SK-N-SH treated with all-trans-retinoic acid at 6 μM for 48 hours (cell line): ENCODE results near the gene ACOT6.

Experiments used
- ARNTL ChIP-seq: fragments of 450-650 bp; formaldehyde crosslinking; IDR thresholded peaks from 2 replicates; pipeline ENCODE4 v1.5.0; 2020; ENCODE audit warnings: low read depth, mild to moderate bottlenecking, moderate library complexity, borderline replicate concordance
- BACH2 ChIP-seq: fragments of 250-450 bp; sonication (Bioruptor Pico); IDR thresholded peaks from 2 replicates; pipeline ENCODE4 v1.9.0; 2021; ENCODE audit warnings: mild to moderate bottlenecking, borderline replicate concordance
- CSDC2 ChIP-seq: fragments of 250-450 bp; sonication (Bioruptor Pico); IDR thresholded peaks from 2 replicates; pipeline ENCODE4 v1.5.0; 2020; ENCODE audit warnings: mild to moderate bottlenecking, moderate library complexity
- GLIS3 ChIP-seq: fragments of 250-450 bp; sonication (Bioruptor Pico); IDR thresholded peaks from 2 replicates; pipeline ENCODE4 v1.5.0; 2020; ENCODE audit warnings: mild to moderate bottlenecking, moderate library complexity
- TCF4 ChIP-seq: fragments of 250-450 bp; sonication (Bioruptor Pico); IDR thresholded peaks from 2 replicates; pipeline ENCODE4 v1.8.0; 2021; ENCODE audit warnings: mild to moderate bottlenecking, moderate library complexity, borderline replicate concordance
- ZC3H10 ChIP-seq: fragments of 250-450 bp; sonication (Bioruptor Pico); IDR thresholded peaks from 2 replicates; pipeline ENCODE4 v1.5.1; 2021; ENCODE audit warnings: mild to moderate bottlenecking, moderate library complexity
- ZFP3 ChIP-seq: fragments of 250-450 bp; sonication (Bioruptor Pico); IDR thresholded peaks from 2 replicates; pipeline ENCODE4 v1.5.0; 2020; ENCODE audit warnings: mild to moderate bottlenecking, moderate library complexity
- ZFP30 ChIP-seq: fragments of 450-650 bp; formaldehyde crosslinking; IDR thresholded peaks from 2 replicates; pipeline ENCODE4 v1.5.0; 2022; ENCODE audit warnings: mild to moderate bottlenecking, moderate library complexity
- TF ChIP-seq, protein P1 (sequence below): fragments of 250-450 bp; sonication (Bioruptor Pico); IDR thresholded peaks from 2 replicates; pipeline ENCODE4 v1.8.0; 2020; ENCODE audit warnings: mild to moderate bottlenecking, moderate library complexity, borderline replicate concordance
- TF ChIP-seq, protein P2 (sequence below): fragments of 250-450 bp; sonication (Bioruptor Pico); IDR thresholded peaks from 2 replicates; pipeline ENCODE4 v1.5.0; 2020; ENCODE audit warnings: mild to moderate bottlenecking, moderate library complexity

DNA sequence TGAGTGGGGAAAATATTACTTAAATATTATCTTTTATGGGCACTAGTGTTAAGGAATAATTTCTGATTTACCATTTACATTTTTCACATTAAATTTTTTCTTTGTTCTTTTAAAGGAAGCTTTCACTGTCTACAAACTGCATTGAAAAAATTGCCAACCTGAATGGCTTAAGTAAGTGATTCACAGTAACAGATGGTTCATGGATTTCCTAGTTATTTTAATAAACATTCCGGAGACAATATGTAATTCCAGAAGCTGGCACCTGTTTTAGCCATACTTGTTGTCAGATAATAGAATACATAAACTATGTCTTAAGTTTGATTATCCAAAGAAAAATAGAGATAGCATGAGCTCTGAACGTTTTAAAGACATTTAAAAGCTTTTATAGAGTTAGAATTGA lies 49.6 kb downstream of the ACOT6 start:
- TF ChIP-seq ARNTL (CRISPR knock-in tag) (no peak), GLIS3 (no peak), BACH2 (CRISPR knock-in tag) (no peak), ZFP30 (CRISPR knock-in tag) (no peak), TCF4 (CRISPR knock-in tag) (no peak), ZFP3 (CRISPR knock-in tag) (no peak), ZC3H10 (no peak), CSDC2 (no peak)
- TF ChIP-seq, protein P1, sequence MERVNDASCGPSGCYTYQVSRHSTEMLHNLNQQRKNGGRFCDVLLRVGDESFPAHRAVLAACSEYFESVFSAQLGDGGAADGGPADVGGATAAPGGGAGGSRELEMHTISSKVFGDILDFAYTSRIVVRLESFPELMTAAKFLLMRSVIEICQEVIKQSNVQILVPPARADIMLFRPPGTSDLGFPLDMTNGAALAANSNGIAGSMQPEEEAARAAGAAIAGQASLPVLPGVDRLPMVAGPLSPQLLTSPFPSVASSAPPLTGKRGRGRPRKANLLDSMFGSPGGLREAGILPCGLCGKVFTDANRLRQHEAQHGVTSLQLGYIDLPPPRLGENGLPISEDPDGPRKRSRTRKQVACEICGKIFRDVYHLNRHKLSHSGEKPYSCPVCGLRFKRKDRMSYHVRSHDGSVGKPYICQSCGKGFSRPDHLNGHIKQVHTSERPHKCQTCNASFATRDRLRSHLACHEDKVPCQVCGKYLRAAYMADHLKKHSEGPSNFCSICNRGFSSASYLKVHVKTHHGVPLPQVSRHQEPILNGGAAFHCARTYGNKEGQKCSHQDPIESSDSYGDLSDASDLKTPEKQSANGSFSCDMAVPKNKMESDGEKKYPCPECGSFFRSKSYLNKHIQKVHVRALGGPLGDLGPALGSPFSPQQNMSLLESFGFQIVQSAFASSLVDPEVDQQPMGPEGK (CRISPR knock-in tag): no peak
- TF ChIP-seq, protein P2, sequence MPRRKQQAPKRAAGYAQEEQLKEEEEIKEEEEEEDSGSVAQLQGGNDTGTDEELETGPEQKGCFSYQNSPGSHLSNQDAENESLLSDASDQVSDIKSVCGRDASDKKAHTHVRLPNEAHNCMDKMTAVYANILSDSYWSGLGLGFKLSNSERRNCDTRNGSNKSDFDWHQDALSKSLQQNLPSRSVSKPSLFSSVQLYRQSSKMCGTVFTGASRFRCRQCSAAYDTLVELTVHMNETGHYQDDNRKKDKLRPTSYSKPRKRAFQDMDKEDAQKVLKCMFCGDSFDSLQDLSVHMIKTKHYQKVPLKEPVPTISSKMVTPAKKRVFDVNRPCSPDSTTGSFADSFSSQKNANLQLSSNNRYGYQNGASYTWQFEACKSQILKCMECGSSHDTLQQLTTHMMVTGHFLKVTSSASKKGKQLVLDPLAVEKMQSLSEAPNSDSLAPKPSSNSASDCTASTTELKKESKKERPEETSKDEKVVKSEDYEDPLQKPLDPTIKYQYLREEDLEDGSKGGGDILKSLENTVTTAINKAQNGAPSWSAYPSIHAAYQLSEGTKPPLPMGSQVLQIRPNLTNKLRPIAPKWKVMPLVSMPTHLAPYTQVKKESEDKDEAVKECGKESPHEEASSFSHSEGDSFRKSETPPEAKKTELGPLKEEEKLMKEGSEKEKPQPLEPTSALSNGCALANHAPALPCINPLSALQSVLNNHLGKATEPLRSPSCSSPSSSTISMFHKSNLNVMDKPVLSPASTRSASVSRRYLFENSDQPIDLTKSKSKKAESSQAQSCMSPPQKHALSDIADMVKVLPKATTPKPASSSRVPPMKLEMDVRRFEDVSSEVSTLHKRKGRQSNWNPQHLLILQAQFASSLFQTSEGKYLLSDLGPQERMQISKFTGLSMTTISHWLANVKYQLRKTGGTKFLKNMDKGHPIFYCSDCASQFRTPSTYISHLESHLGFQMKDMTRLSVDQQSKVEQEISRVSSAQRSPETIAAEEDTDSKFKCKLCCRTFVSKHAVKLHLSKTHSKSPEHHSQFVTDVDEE (CRISPR knock-in tag): no peak
